ENCODE measurements around the gene P2RX5.
A peak's percentile ranks its signal among the peaks of the same experiment; 100 is the strongest.

Gene P2RX5

GRCh38 chr17:3660311-3660891, 35.6 kb downstream of the P2RX5 start:
- peaks cover 40% of the 10 kb centered on the region for H3K36me3 ChIP-seq (ENCODE audit: insufficient read depth, low read length)
- H3K27me3 ChIP-seq (ENCODE audit: control insufficient read depth, insufficient read depth, low read length) = no peaks in the 10 kb centered on the region
- H3K9me3 ChIP-seq (replicated peaks; ENCODE audit: low read length) = no peaks in the 10 kb centered on the region
- H3K4me3 ChIP-seq (ENCODE audit: low read length) = no peak overlapping the region
- H3K9ac ChIP-seq (ENCODE audit: low read depth, low read length) = peak overlapping the region; percentile 8
- no peak overlapping the region for H3K4me2 ChIP-seq (ENCODE audit: low read length)
- H3K4me1 ChIP-seq (ENCODE audit: control insufficient read depth, insufficient read depth, low read length) = peaks cover 24% of the 10 kb centered on the region

- Histone ChIP-seq H3K4me2 (ENCODE audit: low read length) (peak overlapping the region; percentile 6), H3K9me3 (replicated peaks; ENCODE audit: low read length) (no peaks in the 10 kb centered on the region), H3K4me3 (ENCODE audit: low read length) (no peak overlapping the region), H3K36me3 (ENCODE audit: insufficient read depth, low read length) (peaks cover 32% of the 10 kb centered on the region), H3K4me1 (ENCODE audit: control insufficient read depth, insufficient read depth, low read length) (peaks cover 24% of the 10 kb centered on the region), H3K27me3 (ENCODE audit: control insufficient read depth, insufficient read depth, low read length) (no peaks in the 10 kb centered on the region), H3K9ac (ENCODE audit: low read depth, low read length) (peak overlapping the region; percentile 8)
Measured at GRCh38 chr17:3659541-3660111, 36.3 kb downstream of the P2RX5 start.

GRCh38 chr17:3658784-3659449, 37.0 kb downstream of the P2RX5 start:
- Histone ChIP-seq H3K4me2 (ENCODE audit: low read length) (peak overlapping the region; percentile 6), H3K4me3 (ENCODE audit: low read length) (no peak overlapping the region), H3K9ac (ENCODE audit: low read depth, low read length) (peak overlapping the region; percentile 5), H3K36me3 (ENCODE audit: insufficient read depth, low read length) (peaks cover 25% of the 10 kb centered on the region), H3K4me1 (ENCODE audit: control insufficient read depth, insufficient read depth, low read length) (peaks cover 24% of the 10 kb centered on the region), H3K9me3 (replicated peaks; ENCODE audit: low read length) (no peaks in the 10 kb centered on the region), H3K27me3 (ENCODE audit: control insufficient read depth, insufficient read depth, low read length) (no peaks in the 10 kb centered on the region)

GRCh38 chr17:3657874-3658783, 37.8 kb downstream of the P2RX5 start:
- no peaks in the 10 kb centered on the region for H3K9me3 ChIP-seq (replicated peaks; ENCODE audit: low read length)
- H3K27me3 ChIP-seq (ENCODE audit: control insufficient read depth, insufficient read depth, low read length) = no peaks in the 10 kb centered on the region
- H3K4me1 ChIP-seq (ENCODE audit: control insufficient read depth, insufficient read depth, low read length) = peaks cover 24% of the 10 kb centered on the region
- H3K4me3 ChIP-seq (ENCODE audit: low read length) = no peak overlapping the region
- no peak overlapping the region for H3K4me2 ChIP-seq (ENCODE audit: low read length)
- peaks cover 19% of the 10 kb centered on the region for H3K36me3 ChIP-seq (ENCODE audit: insufficient read depth, low read length)
- H3K9ac ChIP-seq (ENCODE audit: low read depth, low read length) = no peak overlapping the region

- H3K4me1 ChIP-seq (ENCODE audit: control insufficient read depth, insufficient read depth, low read length) = peaks cover 24% of the 10 kb centered on the region
- H3K4me3 ChIP-seq (ENCODE audit: low read length) = no peak overlapping the region
- no peak overlapping the region for H3K9ac ChIP-seq (ENCODE audit: low read depth, low read length)
- H3K9me3 ChIP-seq (replicated peaks; ENCODE audit: low read length) = no peaks in the 10 kb centered on the region
- H3K27me3 ChIP-seq (ENCODE audit: control insufficient read depth, insufficient read depth, low read length) = no peaks in the 10 kb centered on the region
- peaks cover 15% of the 10 kb centered on the region for H3K36me3 ChIP-seq (ENCODE audit: insufficient read depth, low read length)
- no peak overlapping the region for H3K4me2 ChIP-seq (ENCODE audit: low read length)
Measured at GRCh38 chr17:3657588-3657869, 38.4 kb downstream of the P2RX5 start.

GRCh38 chr17:3656755-3657587, 39.0 kb downstream of the P2RX5 start:
- Histone ChIP-seq H3K4me1 (ENCODE audit: control insufficient read depth, insufficient read depth, low read length) (peaks cover 24% of the 10 kb centered on the region), H3K27me3 (ENCODE audit: control insufficient read depth, insufficient read depth, low read length) (no peaks in the 10 kb centered on the region), H3K4me2 (ENCODE audit: low read length) (no peak overlapping the region), H3K36me3 (ENCODE audit: insufficient read depth, low read length) (peaks cover 11% of the 10 kb centered on the region), H3K9ac (ENCODE audit: low read depth, low read length) (no peak overlapping the region), H3K9me3 (replicated peaks; ENCODE audit: low read length) (no peaks in the 10 kb centered on the region), H3K4me3 (ENCODE audit: low read length) (no peak overlapping the region)

GRCh38 chr17:3656353-3656752, 39.6 kb downstream of the P2RX5 start:
- H3K4me2 ChIP-seq (ENCODE audit: low read length) = no peak overlapping the region
- H3K9ac ChIP-seq (ENCODE audit: low read depth, low read length) = no peak overlapping the region
- peaks cover 6% of the 10 kb centered on the region for H3K36me3 ChIP-seq (ENCODE audit: insufficient read depth, low read length)
- H3K9me3 ChIP-seq (replicated peaks; ENCODE audit: low read length) = no peaks in the 10 kb centered on the region
- no peaks in the 10 kb centered on the region for H3K27me3 ChIP-seq (ENCODE audit: control insufficient read depth, insufficient read depth, low read length)
- peaks cover 24% of the 10 kb centered on the region for H3K4me1 ChIP-seq (ENCODE audit: control insufficient read depth, insufficient read depth, low read length)
- H3K4me3 ChIP-seq (ENCODE audit: low read length) = no peak overlapping the region

- no peaks in the 10 kb centered on the region for H3K27me3 ChIP-seq (ENCODE audit: control insufficient read depth, insufficient read depth, low read length)
- no peak overlapping the region for H3K4me3 ChIP-seq (ENCODE audit: low read length)
- no peaks in the 10 kb centered on the region for H3K9me3 ChIP-seq (replicated peaks; ENCODE audit: low read length)
- peaks cover 21% of the 10 kb centered on the region for H3K4me1 ChIP-seq (ENCODE audit: control insufficient read depth, insufficient read depth, low read length)
- H3K9ac ChIP-seq (ENCODE audit: low read depth, low read length) = no peak overlapping the region
- H3K4me2 ChIP-seq (ENCODE audit: low read length) = no peak overlapping the region
- peaks cover under 1% of the 10 kb centered on the region for H3K36me3 ChIP-seq (ENCODE audit: insufficient read depth, low read length)
Measured at GRCh38 chr17:3655766-3656165, 40.2 kb downstream of the P2RX5 start.

- Histone ChIP-seq H3K36me3 (ENCODE audit: insufficient read depth, low read length) (no peaks in the 10 kb centered on the region), H3K27me3 (ENCODE audit: control insufficient read depth, insufficient read depth, low read length) (no peaks in the 10 kb centered on the region), H3K4me1 (ENCODE audit: control insufficient read depth, insufficient read depth, low read length) (no peaks in the 10 kb centered on the region), H3K9ac (ENCODE audit: low read depth, low read length) (no peak overlapping the region), H3K4me2 (ENCODE audit: low read length) (no peak overlapping the region), H3K4me3 (ENCODE audit: low read length) (no peak overlapping the region), H3K9me3 (replicated peaks; ENCODE audit: low read length) (no peaks in the 10 kb centered on the region)
Measured at GRCh38 chr17:3647769-3648555, 48.0 kb downstream of the P2RX5 start.

GRCh38 chr17:3647251-3647650, 48.7 kb downstream of the P2RX5 start:
- no peak overlapping the region for H3K4me3 ChIP-seq (ENCODE audit: low read length)
- no peak overlapping the region for H3K9ac ChIP-seq (ENCODE audit: low read depth, low read length)
- H3K4me1 ChIP-seq (ENCODE audit: control insufficient read depth, insufficient read depth, low read length) = no peaks in the 10 kb centered on the region
- no peaks in the 10 kb centered on the region for H3K9me3 ChIP-seq (replicated peaks; ENCODE audit: low read length)
- no peaks in the 10 kb centered on the region for H3K27me3 ChIP-seq (ENCODE audit: control insufficient read depth, insufficient read depth, low read length)
- no peak overlapping the region for H3K4me2 ChIP-seq (ENCODE audit: low read length)
- no peaks in the 10 kb centered on the region for H3K36me3 ChIP-seq (ENCODE audit: insufficient read depth, low read length)
